Adrenal gland (tissue), 12 donors: ENCODE results near the gene NEU4. TPM values are rescaled to one million over a fixed set of nuclear protein-coding genes. Genes with fewer than 3 reads are reported as not detected.
A peak's percentile ranks its signal among the peaks of the same experiment; 100 is the strongest.

ENCODE experiments used
- DNase-seq, 7 donors: peaks; one replicate each; pipeline ENCODE4 v3.0.0-alpha.2; 2019 to 2020
- H3K27ac ChIP-seq, 5 donors: fragments of 200-600 bp; sonication (generic) in 4 of 5; 1 replicate in 3 of 5; 2 replicates in 2 of 5; pipeline versions ENCODE4 v1.5.1 to v1.8.0; 2016 to 2020; ENCODE audit warnings: mild to moderate bottlenecking in 1 of 5
- H3K27me3 ChIP-seq: fragments of 200-600 bp; 2 replicates; pipeline ENCODE4 v1.8.0; 2021
- H3K36me3 ChIP-seq, 2 donors: fragments of 200-600 bp; replicated peaks in 1 of 2; 1 replicate in 1 of 2; 2 replicates in 1 of 2; pipeline versions ENCODE4 v1.5.1 to v1.8.0; 2018 to 2022
- H3K4me1 ChIP-seq, 2 donors: fragments of 200-600 bp; replicated peaks in 1 of 2; 1 replicate in 1 of 2; 2 replicates in 1 of 2; pipeline versions ENCODE4 v1.5.1 to v1.8.0; 2018 to 2021
- H3K4me3 ChIP-seq, 4 donors: fragments of 200-600 bp; sonication (generic) in 3 of 4; one replicate each; pipeline ENCODE4 v1.5.1; 2016 to 2018
- H3K9me3 ChIP-seq, 3 donors: fragments of 200-600 bp; sonication (generic) in 1 of 3; replicated peaks in 1 of 3; 1 replicate in 2 of 3; 2 replicates in 1 of 3; pipeline versions ENCODE4 v1.5.1 to v1.8.0; 2016 to 2021
- POLR2A ChIP-seq, 2 donors: fragments of 450-650 bp; IDR thresholded peaks; one replicate each; pipeline ENCODE4 v1.6.1; 2017; ENCODE audit warnings: antibody characterized with exemption in 2 of 2, mild to moderate bottlenecking in 2 of 2, moderate library complexity in 1 of 2
- WGBS, 4 donors: extraction: QIAGEN DNeasy Blood & Tissue Kit in 2 of 4; methylation state at CpG; one replicate each; pipeline versions ENCODE4 v1.1.5 to v1.1.7; 2013 to 2017; 5-methylcytosine and 5-hydroxymethylcytosine counted together
- intact Hi-C, 2 donors: fragments of 100-400 bp; cut with DNase I; formaldehyde crosslinking; loops; one replicate each; pipeline versions ENCODE4 v1.14.1 to v1.15.0; 2022 to 2023
- polyA plus RNA-seq, 3 donors: library from polyadenylated mRNA; stranded (reverse); fragments of 200-250 nt in 2 of 3; fragments of 350-450 nt in 1 of 3; fragmentation: Illumina TruSeq in 1 of 3; extraction: RNeasy Lipid Tissue Mini Kit (QIAGEN cat#74804) in 1 of 3; gene quantifications; one replicate each; pipeline ENCODE4 v1.2.3, GENCODE V29; 2013 to 2014
- total RNA-seq, 9 donors: library from RNA; depleted of rRNA in 4 of 9; stranded (reverse); fragments of >200 nt in 4 of 9; fragments of 120-200 nt in 1 of 9; fragmentation: NEBNext Ultra II Directional in 1 of 9; extraction: Animal tissue kit (Norgen Biotek cat#: 25700) in 1 of 9; gene quantifications; one replicate each; pipeline versions ENCODE4 v1.1.0 to v1.2.4, GENCODE V29; 2013 to 2023
- TF ChIP-seq, protein P1 (sequence below), 6 experiments: fragments of 450-650 bp in 4 of 6; fragments of 200-600 bp in 2 of 6; sonication (generic) in 1 of 6; IDR thresholded peaks; 1 replicate in 5 of 6; 2 replicates in 1 of 6; pipeline versions ENCODE4 v1.5.1 to v1.8.0; 2016 to 2021; ENCODE audit warnings: antibody characterized with exemption in 6 of 6, mild to moderate bottlenecking in 2 of 6, moderate library complexity in 1 of 6
- donor health status: healthy with polysubstance abuse.
- donor health status: Bipolar disorder and iron deficiency.
- donor health status: DM: yes; HTN: yes; CAD: no.
- donor health status: DM: no; HTN: no; CAD: no.
- donor health status: DM: no; HTN: no; CAD: no.
- donor health status: DM: yes; HTN: yes; CAD: no.

NEU4 gene
- total and polyA plus RNA-seq, 12 donors, result 0.17 to 2.3 (median 0.37) TPM; not detected in 3

DNA sequence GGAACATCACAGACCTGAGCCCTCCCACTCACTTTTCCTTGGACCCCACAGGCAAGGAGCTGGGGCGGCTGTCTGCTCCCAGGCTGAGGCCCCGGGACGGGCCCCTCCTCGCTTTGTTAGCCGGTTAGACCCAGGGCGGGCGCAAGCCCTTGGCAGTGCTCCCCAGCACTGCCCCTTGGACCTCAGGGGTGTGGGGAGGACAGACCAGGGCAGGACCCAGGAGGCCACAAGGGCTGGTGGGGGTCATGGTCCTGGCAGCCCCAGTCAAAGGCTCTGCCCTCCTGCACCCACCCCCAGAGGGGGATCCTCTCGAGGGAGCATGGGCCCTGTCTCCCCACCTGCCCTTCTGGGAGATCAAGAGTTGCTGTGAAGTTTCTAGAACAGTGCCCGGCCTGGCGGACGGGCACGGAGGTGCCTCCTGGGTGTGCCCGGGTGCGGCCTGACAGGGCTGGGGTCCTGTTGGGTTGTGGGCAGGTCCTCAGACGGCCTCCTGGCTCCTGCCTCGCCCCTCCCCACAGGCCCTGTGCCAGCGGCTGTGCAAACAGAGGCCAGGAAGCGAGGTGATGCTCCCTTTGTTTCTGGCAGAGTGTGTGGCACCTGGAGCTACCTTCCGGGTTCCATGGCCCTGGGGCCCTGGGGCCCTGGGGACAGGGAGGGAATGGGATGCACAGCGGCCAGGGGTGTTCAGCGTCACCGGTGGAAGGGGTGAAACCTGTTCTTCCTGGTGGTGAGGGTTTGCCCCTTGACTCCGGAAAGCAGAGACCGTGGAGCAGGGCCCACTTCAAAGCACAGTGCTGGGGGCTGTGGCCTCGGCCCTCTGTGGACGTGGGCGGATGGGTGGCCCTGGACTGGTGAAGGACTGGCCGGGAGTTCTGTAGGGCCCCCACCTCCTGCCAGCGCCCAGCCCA lies 35.2 kb upstream of the NEU4 start:
- H3K4me1 ChIP-seq, result no peaks in the 10 kb centered on the region
- H3K9me3 ChIP-seq, result no peaks in the 10 kb centered on the region
- no peak overlapping the region for H3K27ac ChIP-seq
- no peak overlapping the region for H3K4me3 ChIP-seq
- intact Hi-C loops, result no loop called here
- peak in 3 of 7 donors; percentile 0 to 20 (median 16) for DNase-seq
- no peaks in the 10 kb centered on the region for H3K36me3 ChIP-seq
- TF ChIP-seq POLR2A (IDR thresholded peaks at IDR 0.05), result no peak
- TF ChIP-seq, protein P1, sequence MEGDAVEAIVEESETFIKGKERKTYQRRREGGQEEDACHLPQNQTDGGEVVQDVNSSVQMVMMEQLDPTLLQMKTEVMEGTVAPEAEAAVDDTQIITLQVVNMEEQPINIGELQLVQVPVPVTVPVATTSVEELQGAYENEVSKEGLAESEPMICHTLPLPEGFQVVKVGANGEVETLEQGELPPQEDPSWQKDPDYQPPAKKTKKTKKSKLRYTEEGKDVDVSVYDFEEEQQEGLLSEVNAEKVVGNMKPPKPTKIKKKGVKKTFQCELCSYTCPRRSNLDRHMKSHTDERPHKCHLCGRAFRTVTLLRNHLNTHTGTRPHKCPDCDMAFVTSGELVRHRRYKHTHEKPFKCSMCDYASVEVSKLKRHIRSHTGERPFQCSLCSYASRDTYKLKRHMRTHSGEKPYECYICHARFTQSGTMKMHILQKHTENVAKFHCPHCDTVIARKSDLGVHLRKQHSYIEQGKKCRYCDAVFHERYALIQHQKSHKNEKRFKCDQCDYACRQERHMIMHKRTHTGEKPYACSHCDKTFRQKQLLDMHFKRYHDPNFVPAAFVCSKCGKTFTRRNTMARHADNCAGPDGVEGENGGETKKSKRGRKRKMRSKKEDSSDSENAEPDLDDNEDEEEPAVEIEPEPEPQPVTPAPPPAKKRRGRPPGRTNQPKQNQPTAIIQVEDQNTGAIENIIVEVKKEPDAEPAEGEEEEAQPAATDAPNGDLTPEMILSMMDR (IDR thresholded peaks at IDR 0.05), result no peak
- peaks cover 20% of the 10 kb centered on the region for H3K27me3 ChIP-seq
- 61 to 78% (median 68%) methylated on average over 5 to 29 of the region's 29 CpGs for WGBS, 4 donors

DNA sequence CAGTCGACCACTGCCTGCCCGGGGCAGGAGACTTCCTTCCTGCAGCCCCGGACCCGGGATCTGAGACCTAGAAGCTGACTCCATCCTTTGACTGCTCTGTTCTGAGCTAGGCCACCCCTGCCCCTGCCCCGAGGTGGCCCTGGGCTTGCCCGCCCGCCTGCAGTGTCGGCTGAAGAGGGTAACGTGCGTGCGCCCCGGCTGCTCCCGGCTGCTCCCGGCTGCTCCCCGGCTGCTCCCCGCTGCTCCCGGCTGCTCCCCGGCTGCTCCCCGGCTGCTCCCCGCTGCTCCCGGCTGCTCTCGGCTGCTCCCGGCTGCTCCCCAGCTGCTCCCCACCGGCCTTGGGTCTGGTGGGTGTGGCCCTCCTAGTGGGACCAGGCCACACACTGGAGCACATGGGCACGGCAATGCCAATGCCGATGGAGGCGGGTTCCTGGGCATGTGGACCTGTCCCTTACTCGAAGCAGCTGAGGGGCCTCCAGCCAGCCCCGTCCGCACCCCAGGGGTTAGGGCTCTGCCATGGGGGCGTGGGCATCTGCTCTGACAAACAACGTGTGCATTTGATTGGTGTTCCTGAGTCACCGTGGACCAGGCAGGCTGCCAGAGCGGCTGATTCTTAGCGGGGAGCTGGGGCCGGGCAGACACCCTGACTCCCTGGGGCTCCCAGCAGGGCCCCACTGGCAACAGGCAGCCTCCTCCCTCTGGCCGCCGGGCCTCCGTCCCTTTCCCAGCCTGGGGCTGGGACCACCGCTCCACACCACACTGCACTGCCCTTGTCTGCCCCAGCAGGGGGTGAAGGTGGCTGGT lies 34.4 kb upstream of the NEU4 start:
- Histone ChIP-seq H3K36me3 (no peaks in the 10 kb centered on the region), H3K9me3 (no peaks in the 10 kb centered on the region), H3K4me1 (no peaks in the 10 kb centered on the region), H3K27me3 (peaks cover 20% of the 10 kb centered on the region), H3K27ac (no peak overlapping the region), H3K4me3 (no peak overlapping the region)
- TF ChIP-seq POLR2A (IDR thresholded peaks at IDR 0.05), result no peak
- TF ChIP-seq, protein P1 (IDR thresholded peaks at IDR 0.05), result no peak
- peak; percentile 56 to 82 (median 72) for DNase-seq
- intact Hi-C loops, result no loop called here
- 42 to 51% (median 45%) methylated on average over 16 to 40 of the region's 40 CpGs for WGBS, 4 donors

DNA sequence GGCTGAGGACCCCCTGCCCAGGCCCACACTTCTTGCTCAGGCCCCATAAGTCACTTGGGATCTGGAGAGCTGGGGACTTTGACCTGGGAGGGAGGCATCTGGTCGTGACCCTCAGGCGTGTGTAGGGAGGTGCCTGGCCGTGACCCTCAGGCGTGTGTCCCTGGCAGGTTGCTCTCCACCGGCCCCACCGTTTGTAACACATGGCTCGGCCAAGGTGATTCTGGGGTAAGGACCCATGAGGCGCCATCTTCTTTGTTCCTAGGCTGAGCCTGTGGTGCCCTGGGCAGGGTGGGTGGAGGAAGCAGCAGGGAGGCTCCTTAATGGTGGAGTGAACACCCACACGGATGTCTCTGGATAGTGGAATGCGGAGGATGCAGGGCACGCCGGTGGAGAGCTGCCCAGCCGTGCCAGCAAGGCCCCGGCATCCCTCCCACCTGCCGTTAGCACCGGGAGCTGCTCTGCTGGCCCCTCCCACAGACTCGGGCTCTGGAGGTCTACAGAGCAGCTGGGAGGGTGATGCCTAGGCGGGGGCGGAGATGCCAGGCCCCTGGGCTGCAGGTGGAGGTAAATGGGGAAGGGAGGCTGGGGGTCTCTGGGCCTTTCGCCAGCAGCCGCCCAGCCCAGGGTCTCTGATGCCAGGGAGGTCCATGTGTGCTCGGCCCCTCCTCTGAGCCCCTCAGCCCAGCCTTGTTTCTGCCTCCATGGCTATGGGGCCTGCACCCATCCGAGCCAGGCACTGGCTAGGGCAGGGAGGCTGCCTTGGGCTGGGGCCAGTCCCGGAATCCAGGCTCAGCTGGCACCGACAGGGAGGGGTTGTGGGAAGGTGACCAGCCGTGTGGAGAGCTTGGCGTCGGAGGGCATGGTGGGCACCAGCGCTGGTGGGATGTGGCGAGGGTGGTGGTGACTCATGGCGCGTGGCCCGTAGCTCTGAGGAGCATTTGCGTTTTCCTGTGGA lies 33.5 kb upstream of the NEU4 start:
- 67 to 76% (median 70%) methylated on average over 15 to 34 of the region's 34 CpGs for WGBS, 4 donors
- DNase-seq, result peak in 2 of 7 donors; percentile 22 to 46

More for the DNA sequence above, 33.5 kb upstream of the NEU4 start:
- Histone ChIP-seq H3K9me3 (no peaks in the 10 kb centered on the region), H3K4me3 (no peak overlapping the region), H3K36me3 (no peaks in the 10 kb centered on the region), H3K27ac (no peak overlapping the region), H3K4me1 (no peaks in the 10 kb centered on the region), H3K27me3 (peaks cover 20% of the 10 kb centered on the region)
- intact Hi-C loops, result no loop called here
- no peak for TF ChIP-seq POLR2A (IDR thresholded peaks at IDR 0.05)
- TF ChIP-seq, protein P1 (IDR thresholded peaks at IDR 0.05), result no peak
